GM10266 (cell line): ENCODE data around the gene PHOSPHO1.
A peak's percentile ranks its signal among the peaks of the same experiment; 100 is the strongest.

Source experiments
- DNase-seq: peaks from one replicate; pipeline ENCODE4 v3.0.0; 2012; ENCODE audit errors: extremely low spot score
- CTCF ChIP-seq: IDR thresholded peaks from 2 replicates; pipeline ENCODE4 v1.5.1; 2012; ENCODE audit warnings: mild to moderate bottlenecking, low read depth; ENCODE audit not compliant: control insufficient read depth, insufficient read depth; ENCODE audit errors: missing control alignments

Gene PHOSPHO1

GRCh38 chr17:49225554-49226236 lies 4.9 kb downstream of the PHOSPHO1 start:
- no peak for TF ChIP-seq CTCF

GRCh38 chr17:49224997-49225337 lies 5.6 kb downstream of the PHOSPHO1 start:
- no peak for DNase-seq
- TF ChIP-seq CTCF: no peak

More at GRCh38 chr17:49225554-49226236, 4.9 kb downstream of the PHOSPHO1 start:
- no peak for DNase-seq

- peak; percentile 48 for DNase-seq
- no peak for TF ChIP-seq CTCF
These were observed 6.2 kb downstream of the PHOSPHO1 start for GRCh38 chr17:49224198-49224996.

- peak; percentile 79 for DNase-seq
These were observed 6.9 kb downstream of the PHOSPHO1 start for GRCh38 chr17:49223517-49224197.

GRCh38 chr17:49223168-49223516 lies 7.4 kb downstream of the PHOSPHO1 start:
- TF ChIP-seq CTCF: peak; percentile 10
- no peak for DNase-seq

More at GRCh38 chr17:49223517-49224197, 6.9 kb downstream of the PHOSPHO1 start:
- TF ChIP-seq CTCF: peak; percentile 90

GRCh38 chr17:49219987-49220386 lies 10.6 kb downstream of the PHOSPHO1 start:
- TF ChIP-seq CTCF: no peak
- no peak for DNase-seq
